ENCODE measurements around the gene TUBG1.
"Not testable (repeated sequence)": the region's sequence is repeated elsewhere in the genome, so short reads cannot be mapped to it uniquely, and the experiment has no call there.

The TUBG1 gene

DNA sequence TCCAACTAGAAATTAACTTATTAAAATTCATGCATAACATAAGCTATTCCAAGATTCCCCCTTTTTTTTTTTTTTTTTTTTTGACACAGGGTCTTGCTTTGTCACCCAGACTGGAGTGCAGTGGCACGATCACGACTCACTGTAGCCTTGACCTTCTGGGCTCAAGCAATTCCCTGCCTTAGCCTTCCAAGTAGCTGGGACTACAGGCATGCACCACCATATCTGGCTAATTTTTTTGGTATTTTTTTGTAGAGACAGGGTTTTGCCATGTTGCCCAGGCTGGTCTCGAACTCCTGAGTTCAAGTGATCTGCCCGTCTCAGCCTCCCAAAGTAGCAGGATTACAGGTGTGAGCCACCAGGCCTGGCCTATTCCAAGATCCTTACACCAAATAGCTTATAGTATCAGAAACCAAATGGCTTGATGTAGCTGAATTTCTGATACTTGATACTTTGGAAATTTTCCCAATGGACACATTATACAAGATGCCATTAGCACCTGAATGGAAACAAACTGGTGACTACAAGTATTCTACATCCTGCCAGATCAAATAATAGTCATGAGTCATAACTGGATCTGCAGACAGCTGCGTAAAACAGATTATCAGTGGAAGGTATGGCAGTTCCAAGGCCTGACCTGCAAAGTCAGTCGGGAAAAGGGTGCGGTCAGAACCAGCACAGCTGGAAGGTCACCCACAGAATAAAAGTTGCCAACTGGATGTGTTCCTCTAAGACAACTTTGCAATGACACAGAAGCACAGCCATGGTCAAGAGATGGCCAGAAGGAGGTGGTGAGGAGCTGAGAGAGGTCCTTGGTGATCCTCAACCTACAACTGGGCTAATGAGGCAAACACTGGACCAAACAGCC lies 14.5 kb downstream of the TUBG1 start:
- DNase-seq (ENCODE audit: low spot score), result no peak

DNA sequence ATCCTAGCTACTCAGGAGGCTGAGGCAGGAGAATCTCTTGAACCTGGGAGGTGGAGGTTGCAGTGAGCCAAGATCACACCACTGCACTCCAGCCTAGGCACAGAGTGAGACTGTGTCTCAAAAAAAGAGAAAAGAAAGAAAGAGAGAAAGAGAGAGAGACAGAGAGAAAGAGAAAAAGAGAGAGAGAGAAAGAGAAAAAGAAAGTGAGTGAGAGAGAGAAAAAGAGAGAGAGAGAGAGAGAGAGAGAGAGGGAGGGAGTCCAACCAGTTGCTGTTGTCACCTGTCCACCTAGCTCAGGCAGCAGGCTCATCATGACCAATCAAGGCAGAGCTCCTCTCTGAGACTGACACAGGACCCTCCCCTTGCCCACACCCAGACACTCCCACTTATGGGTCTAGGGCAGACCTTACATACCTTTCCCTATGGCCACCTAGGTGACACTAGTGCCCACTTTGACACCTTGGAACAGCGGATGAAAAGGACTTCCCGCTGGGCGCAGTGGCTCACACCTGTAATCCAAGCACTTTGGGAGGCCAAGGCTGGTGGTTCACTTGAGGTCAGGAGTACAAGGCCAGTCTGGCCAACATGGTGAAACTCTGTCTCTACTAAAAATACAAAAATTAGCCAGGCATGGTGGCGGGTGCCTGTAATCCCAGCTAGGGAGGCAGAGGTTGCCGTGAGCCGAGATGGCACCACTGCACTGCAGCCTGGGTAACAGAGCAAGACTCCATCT lies 17.7 kb downstream of the TUBG1 start:
- DNase-seq (ENCODE audit: low spot score), result not testable (repeated sequence)

DNA sequence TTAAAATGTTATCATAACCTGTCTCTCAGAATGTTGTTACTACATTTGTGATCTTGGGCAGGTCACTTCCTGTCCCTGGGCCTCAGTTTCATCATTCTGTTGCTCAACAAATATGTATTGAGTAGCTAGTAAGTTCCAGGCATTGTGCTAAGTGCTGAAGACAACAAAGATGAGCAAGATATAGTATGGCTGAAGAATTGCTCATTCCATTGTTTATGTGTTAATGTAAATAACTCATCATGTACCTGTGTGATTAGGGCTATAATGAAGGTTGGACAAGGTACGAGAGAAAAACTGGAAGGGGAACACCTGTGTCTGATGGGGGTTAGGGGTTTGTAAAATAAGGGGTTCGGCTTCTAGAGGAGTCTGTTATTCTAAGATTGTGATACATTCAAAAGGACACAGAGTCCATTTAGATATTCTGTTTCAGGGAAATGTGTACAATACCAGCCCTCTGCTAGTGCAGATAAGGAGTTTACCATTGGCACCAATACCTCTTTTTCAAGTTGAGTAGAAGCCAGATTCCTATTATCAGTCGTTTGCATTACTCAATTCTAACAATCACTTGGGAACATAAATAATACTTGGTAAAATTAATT lies 20.0 kb downstream of the TUBG1 start:
- no peak for DNase-seq (ENCODE audit: low spot score)

DNA sequence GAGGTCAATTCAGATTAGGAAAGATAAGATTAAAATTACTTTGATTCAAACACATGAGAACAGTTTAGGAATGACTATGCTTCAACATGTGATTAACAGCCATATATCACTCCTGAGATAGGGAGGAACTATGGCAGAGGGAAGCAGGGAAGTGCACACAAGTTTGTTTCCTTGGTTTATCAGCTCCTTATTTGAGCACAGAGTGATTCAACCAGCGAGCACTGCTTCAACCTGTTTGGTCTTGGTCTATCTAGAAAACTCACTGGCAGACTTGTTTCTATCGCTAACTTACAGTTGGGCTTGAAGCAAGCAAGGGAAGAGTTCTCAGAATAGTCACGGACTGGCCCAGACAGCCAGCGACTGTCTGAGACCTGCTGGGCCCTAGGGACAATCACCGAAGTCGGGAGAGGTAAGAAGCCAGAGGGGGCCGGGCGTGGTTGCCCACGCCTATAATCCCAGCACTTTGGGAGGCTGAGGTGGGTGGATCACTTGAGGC lies 23.5 kb downstream of the TUBG1 start:
- no peak for DNase-seq (ENCODE audit: low spot score)

DNA sequence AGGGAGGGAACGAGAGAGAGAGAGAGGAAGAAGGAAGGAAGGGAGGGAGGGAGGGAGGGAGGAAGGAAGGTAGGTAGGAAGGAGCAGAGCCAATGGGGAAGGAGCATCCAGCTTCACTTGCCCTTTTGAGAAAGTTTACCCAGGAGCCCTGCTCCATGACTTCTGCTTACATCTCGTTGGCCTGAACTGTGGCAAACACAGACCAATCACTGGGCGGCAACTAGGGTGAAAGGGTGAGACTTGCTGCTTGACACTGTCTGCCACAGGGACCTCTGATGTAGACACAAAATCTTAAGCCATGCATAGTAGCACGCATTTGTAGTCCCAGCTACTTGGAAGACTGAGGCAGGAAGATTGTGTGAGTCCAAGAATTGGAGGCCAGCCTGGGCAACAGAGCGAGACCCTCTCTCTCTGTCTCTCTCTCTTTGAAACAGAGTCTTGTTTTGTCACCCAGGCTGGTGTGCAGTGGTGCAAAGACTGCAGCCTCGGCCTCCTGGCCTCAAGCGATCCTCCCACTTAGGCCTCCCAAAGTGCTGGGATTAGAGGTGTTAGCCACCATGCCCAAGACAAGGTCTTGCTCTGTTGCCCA lies 30.1 kb downstream of the TUBG1 start:
- DNase-seq (ENCODE audit: low spot score), result peak; percentile 30

DNA sequence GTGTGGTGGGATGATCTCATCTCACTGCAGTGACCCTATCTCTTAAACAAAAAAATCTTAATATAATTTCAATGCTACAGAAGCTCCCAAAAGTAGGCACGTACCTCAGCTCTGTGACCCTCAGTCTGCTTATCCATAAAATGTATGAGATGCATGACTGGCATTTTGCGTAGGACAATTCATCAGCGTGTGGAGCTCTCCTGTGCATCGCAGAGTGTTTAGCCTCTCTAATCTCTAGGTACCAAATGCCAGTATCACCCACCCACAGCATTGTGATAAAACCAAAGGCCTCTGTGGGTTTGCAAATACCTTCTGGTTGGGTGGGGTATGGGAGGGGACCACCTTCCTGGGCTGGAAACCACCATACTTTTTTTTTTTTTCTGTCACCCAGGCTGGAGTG lies 30.6 kb downstream of the TUBG1 start:
- peak; percentile 25 for DNase-seq (ENCODE audit: low spot score)

DNA sequence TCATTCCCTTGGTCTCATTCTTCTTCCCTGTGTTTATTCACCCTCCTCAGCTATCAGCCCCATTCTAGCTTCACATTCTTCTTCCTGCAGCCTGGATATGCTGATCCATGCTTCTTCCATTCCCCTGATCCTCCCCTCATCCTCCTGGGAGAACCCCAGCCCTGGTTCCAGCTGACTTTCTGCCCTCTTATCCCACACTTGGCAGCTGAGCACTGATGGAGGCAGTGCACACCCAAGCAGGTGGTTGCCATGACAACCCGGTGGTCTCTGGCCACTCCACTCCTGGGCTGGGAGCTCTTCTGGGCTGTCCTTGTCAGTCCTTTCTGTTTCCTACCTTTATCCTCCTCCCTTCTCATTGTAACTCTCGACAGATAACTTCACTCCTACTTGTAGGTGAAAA lies 32.9 kb downstream of the TUBG1 start:
- DNase-seq (ENCODE audit: low spot score), result peak; percentile 33

DNA sequence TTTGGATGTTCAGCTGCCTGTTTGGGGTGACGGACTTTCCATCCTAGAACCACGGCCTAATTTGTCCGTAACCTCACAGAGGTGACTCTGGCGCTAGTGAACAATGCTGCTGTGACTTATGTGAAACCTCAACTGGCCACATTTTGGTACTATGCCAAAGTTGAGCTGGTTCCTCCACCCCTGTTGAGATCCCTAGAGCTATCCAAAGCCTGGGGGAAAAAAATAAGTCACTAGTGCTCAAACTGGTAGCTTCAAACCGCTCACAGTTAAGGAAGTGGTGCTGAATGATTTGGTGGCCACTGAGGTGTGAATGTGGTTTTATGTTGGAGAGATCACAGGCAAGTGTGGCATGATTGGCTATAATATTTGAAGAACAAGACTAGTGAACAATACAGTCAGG lies 38.3 kb downstream of the TUBG1 start:
- DNase-seq (ENCODE audit: low spot score), result no peak

DNA sequence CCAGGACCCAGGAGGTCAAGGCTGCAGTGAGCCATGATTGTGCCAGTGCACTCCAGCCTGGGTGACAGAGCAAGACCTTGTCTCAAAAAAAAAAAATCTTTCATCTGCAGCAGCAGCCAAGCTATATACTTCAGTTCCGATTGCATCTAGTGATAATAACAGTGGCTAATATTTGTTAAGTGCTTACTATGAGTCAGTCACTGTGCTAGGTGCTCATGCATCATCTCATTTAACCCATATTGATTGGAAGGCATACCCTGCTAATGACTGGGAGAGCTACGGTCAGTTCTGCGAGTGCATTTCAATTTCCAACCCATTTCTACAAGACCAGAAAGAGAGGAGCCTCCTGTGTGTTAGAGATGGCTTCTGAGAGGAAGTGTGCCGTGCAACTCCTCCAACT lies 41.9 kb downstream of the TUBG1 start:
- no peak for DNase-seq (ENCODE audit: low spot score)

DNA sequence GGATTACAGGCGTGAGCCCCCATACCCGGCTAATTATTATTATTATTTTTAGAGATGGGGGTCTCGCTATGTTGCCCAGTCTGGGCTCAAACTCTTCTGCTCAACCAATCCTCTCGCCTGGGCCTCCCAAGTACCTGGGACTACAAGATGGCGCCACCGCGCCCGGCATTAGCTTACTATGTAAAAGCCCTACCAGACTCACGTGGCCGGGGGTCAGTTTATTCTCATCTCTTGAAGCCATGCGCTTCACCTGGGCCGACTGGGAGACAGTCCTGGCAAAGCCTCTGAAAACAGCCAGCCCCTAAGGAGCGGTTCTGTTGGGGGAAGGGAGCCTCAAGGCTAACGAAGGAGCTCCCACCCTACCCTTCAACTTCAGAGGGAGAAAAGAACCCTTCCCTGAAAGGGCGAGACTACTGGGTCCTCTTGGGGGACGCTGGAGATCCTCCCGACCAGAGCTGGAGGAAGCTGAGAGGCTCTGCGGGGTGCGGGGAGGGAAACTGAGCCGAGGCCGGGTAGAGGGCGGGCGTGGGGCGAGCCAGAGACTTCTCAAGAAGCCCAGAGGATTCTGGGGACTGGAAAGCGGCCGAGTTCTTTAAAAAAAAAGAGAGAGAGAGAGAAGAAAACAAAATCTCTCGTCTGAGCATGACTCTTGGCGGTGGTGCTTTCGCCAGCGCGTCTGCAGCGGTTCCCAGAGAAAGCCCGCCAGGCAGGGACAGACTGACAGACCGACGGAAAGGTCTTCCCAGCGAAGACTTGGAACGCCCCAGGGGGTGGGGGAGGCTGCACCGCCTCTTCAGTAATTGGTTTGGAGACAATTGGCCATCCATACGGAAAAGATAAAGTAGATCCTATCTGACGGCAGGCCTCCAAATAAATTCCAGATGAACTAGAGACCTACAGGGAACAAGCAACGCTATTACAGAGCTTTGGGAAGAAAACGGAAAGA lies 44.0 kb downstream of the TUBG1 start:
- no peak for DNase-seq (ENCODE audit: low spot score)

DNA sequence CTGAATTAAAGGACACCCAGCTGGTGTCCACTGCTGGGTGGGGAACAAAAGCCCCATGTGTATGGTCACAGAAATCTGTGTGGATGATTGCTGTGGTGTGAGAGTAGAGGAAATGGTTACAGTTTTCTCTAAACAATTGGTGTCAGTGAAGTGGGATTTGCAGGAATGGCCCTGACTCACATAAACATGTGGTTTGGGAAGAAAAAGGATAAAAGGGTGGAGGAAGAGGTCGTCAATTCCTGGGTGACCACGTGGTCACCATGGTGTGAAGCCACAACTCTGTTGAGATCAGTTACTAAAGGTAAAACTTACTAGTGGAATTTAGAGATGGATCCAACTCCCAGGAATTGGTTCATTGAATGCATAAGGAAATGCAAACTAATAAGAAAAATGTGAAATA lies 46.0 kb downstream of the TUBG1 start:
- no peak for DNase-seq (ENCODE audit: low spot score)

DNA sequence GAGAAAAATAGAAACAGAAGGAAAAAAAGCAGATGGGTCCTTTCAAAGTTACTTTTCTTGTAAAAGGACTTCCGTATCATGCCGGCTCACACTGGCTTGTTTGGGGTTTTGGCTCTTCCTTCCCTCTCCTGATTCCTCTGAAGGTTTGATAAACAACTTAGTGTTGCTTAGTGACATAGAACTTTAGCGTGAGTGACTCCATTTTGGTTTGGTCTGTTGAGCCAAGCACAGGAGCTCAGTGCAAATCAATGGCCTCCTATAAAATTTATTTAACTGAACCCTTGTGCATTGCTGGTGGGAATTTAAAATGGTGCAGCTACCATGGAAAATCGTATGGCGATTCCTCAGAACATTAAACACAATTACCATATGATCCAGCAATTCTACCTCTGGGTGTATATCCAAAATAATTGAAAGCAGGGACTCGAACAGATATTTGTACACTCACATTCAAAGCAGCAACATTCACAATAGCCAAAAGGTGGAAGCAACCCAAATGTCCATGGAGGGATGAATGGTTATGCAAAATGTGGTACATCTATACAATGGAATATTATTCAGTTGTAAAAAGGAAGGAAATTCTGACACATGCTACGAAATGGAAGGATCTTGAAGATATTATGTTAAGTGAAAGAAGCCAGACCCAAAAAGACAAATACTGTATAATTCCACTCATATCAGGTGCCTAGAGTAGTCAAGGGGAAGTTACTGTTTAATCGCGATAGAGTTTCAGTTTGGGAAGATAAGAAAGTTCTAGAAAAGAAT lies 48.5 kb downstream of the TUBG1 start:
- DNase-seq (ENCODE audit: low spot score), result no peak

DNA sequence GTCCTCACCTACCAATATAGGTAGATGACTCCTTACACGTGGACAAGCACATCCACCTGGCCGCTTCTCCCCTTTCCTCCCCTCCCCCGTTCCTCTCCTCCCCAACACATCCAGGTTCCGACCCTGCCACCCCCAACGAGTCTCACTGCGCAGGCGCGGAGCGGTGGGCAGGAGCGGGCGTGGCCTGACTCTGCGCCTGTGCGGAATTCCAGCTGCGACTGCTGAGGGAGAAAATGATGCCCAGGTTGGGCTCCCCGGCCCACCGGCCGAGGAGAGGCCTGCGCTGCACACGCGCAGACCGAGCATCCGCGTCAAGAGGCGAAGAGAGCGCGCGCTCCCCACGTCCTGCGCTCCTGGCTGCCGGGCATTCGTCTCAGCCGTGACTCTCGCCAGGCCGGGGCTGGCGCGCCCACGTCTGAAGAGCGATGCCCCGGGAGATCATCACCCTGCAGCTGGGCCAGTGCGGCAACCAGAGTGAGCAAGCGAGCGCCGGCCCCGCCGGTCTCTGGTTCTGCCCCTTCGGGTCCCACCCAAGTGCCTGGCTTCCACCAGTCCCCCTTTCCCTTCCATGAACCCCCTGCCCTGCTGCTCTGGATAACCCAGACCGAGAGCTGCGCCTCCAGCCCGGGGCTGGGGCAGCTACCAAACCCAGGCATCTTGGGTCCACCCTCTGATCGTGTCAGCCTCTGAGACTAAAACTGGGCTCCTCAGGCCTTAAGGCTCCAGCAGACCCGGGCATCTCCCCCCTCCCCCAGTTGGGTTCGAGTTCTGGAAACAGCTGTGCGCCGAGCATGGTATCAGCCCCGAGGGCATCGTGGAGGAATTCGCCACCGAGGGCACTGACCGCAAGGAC lies 49.8 kb downstream of the TUBG1 start, which contains the start of gene TUBG2:
Gene TUBG2 (plus strand): TSS at position 206 of the 853 bp plus-strand sequence. CDS start 220 bp downstream, at position 426.
- peak; percentile 100 for DNase-seq (ENCODE audit: low spot score)

DNA sequence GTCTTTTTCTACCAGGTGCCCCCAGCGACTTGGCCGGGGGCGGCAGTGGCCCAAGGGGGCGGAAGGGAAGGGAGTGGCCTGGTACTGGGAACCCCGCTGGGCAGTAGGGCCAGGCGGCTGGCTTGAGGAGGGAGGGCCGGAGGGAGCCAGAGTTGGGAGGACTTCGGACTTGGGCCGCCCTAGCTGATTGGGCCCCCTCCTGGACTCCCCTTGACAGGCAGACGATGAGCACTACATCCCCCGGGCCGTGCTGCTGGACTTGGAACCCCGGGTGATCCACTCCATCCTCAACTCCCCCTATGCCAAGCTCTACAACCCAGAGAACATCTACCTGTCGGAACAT lies 50.4 kb downstream of the TUBG1 start:
- not testable (repeated sequence) for DNase-seq (ENCODE audit: low spot score)

DNA sequence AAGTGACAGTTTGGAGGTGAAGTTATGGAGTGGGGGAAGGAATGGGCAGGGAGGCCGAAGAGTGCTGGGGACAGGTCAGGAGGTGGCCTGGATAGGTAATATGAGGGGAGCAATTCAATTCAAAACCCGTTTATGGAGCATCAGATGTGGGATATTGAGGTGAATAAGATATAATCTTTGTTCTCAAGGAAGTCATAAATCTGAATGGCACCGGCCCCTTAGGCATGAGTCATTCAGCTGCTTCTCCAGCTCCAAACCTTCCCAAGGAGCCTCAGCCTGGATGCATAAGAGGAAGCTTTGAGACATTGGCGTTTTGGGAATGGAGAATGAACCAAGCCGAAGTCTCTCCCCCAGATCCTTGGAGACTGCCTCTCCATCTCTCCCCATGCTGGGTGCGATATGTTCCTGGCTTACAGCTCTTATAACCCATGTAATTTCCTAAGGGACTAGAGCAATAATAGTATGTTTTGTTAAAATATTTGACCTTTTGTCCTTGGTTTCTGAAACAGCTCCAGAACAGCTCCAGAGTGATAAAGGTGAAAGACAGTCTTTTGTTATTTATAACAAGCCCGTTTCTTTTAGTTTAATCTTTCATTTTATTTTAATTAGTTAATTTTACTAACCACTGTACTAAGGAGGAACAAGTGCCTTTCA lies 51.3 kb downstream of the TUBG1 start:
- no peak for DNase-seq (ENCODE audit: low spot score)
